Right renal pelvis (tissue), 4 donors: Measurements from ENCODE around the gene SDK1. TPM values are rescaled to one million over a fixed set of nuclear protein-coding genes. Genes with fewer than 3 reads are reported as not detected.
A peak's percentile ranks its signal among the peaks of the same experiment; 100 is the strongest.

Experiments
- DNase-seq, 4 donors: peaks; one replicate each; pipeline ENCODE4 v3.0.0-alpha.2; 2013; ENCODE audit warnings: low read depth in 4 of 4, low spot score in 3 of 4, missing footprints in 1 of 4
- polyA plus RNA-seq, 4 donors: library from polyadenylated mRNA; unstranded; fragments of 120-200 nt; gene quantifications; one replicate each; pipeline ENCODE4 v1.2.1, GENCODE V29; 2013; ENCODE audit not compliant: insufficient read length in 4 of 4

Gene SDK1
- polyA plus RNA-seq, 4 donors, result 6.8 to 8.2 (median 6.9) TPM

DNA sequence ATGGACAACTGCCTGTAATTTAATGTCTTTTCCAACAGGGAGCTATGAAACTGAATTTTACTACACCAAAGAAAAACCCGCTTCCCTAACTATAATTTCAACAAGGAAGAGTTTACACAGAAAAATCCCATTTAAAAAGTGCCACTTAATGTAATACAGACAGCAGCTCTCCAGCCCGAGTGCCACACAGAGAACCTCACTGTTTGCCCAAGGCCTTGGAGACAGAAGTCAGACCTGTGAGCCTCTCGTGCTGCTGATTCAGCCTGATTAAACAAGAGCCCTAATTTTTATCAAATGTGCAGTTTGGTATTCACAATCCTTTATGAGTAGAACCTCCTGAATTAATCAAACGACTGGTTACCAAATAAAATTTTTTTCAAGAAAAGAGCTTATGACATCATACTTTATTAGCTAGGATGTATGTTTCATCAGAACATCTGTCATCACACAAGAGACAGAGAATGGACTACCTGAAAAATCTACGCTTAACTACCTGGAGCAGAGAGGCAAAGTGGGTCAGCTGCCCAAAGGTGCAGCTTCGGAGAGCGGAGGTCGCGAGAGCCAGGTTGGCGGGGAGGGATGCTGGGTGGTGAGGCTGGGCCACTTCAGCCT is 543.6 kb downstream of the SDK1 start:
- DNase-seq, result no peak

- no peak for DNase-seq
These were observed 545.7 kb downstream of the SDK1 start for GRCh38 chr7:3846738-3847137.

- DNase-seq, result no peak
These were observed 546.3 kb downstream of the SDK1 start for GRCh38 chr7:3847336-3847735.

DNA sequence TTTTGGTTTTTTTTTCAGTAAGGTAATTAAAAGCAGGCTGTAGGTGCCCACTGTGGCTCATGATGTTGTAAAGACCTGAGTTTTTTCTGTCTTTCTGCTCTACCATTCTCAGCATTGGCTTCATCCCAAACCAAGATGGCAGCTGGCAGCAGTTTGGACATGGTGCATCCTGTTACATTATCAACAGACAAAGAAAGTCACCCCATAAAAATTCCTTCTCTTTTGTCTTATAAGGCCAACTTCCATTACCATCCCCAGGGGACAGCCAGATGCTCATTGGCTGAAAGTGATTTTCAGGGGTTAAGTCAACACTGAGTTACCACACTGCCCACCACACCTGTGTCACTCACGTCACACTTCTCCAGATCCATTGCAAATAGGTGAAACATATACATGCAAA is 558.4 kb downstream of the SDK1 start:
- no peak for DNase-seq

DNA sequence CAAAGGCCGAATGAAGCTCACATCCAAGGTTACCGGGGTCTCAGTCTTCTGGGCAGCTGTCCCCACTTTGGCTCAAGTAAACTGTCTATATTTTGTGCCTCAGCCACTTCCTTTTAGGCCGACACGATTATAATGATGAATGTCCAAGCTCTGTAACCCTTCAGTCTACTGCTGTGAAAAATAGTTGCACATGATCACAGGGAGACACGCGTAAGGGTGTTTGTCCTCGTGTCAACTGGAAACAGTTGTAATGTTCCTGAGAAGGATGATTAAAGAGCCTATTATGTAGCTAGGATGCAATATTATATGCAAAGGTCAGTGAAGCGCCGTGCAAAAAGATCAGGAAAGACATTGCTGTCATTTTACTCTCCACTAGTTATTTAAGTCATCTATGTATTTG is 559.9 kb downstream of the SDK1 start:
- DNase-seq, result no peak

DNA sequence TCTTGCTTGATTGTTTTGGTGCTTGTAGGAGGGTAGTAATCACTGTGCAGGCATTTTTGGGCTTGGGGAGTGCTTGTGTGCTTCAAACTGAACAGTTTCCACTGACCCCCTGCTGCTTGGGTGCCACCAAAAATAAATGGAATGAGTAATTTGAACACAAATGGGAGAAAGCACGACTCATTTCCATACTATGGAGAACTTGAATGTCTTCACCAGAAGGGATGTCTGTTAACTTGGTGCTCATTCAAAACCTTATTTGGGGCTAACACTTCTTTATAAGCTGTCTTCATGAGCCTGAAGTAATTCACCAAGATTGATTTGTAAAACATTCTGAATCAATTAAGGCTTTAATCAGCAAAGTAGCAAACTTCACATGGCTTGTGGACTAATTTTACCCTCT is 560.3 kb downstream of the SDK1 start:
- DNase-seq, result no peak

DNA sequence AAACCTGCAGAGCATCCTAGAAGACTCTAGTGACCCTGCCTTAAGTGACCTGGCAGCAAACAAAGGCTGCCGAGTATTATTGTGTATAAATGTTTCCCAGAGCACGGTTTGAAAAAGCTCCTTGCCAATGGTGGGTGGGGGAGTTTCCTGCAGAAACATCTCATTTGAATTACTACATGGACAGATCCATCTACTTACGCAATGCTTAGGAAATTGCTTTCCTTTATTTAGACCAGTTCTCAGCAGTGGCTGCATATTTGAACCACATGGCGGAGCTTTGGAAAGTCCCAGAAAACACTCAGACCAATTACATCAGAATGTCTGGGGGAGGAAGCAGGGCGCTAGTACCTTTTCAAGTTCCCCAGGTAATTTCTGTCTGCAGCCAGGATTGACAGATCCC is 560.9 kb downstream of the SDK1 start:
- peak in 2 of 4 donors; percentile 10 to 34 for DNase-seq

- DNase-seq, result no peak
These were observed 561.7 kb downstream of the SDK1 start for GRCh38 chr7:3862774-3863173.

GRCh38 chr7:3866277-3866676 is 565.2 kb downstream of the SDK1 start:
- DNase-seq, result no peak

DNA sequence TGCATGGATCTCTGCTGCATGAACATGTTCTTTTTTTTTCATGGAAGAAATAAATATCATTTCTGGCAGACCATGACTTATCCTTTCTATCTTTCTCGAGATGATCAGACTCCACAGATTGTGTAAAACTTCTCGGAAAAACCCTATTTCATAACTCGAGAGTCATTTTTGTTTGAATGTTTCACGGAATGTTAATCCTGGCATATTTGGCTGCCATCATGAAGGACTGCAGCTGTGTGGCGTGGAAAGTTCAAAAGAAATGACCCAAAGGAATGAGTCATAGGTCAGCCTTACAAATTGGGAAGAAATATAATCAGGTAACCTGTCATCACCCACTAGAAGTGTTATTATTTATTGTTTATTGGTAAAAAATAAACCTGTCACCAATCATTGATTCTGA is 566.8 kb downstream of the SDK1 start:
- no peak for DNase-seq

- DNase-seq, result no peak
These were observed 578.5 kb downstream of the SDK1 start for GRCh38 chr7:3879355-3880075.

GRCh38 chr7:3880228-3880987 is 579.4 kb downstream of the SDK1 start:
- DNase-seq, result no peak

GRCh38 chr7:3882782-3883181 is 581.7 kb downstream of the SDK1 start:
- no peak for DNase-seq

- DNase-seq, result no peak
These were observed 583.5 kb downstream of the SDK1 start for GRCh38 chr7:3884543-3884942.

- DNase-seq, result no peak
These were observed 586.1 kb downstream of the SDK1 start for GRCh38 chr7:3887096-3887690.

DNA sequence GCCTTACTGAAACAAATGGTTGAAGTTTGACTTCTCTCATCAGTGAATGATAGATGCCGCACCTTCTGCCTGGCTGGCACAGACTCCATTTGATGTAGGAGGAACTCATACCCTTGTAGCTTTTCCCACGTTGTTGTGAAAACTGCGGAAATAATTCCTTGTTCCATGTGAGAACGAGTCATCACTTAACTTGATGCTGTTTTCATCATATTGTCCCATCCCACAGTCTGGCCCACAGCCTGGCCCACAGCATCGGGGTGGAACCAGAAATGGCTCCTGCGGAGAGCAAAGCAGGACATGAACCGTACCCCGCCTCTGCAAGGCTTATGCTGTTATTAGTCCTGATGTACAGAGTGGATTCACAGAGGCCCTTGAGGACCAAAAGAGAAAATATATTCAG is 587.0 kb downstream of the SDK1 start:
- DNase-seq, result no peak

GRCh38 chr7:3892157-3892556 is 591.1 kb downstream of the SDK1 start:
- no peak for DNase-seq

DNA sequence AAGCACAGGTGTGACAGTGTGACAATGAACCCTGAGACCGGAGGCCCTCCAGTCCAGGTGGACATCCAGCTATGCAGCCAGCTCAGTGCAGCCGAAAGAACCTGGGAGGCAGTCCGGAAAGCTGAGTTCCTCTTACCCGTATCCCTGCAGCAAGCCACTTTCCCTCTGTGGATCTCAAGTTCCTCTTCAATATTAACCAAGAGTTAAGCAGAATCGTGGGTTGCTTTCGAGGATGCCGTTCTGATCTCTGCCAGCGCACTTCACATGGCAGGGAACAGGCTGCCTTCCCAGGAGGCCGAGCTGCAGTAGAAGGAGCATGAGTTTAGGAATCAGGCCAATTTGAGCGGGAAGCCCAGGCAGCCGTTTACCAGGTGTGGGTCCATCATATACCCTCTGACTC is 591.6 kb downstream of the SDK1 start:
- DNase-seq, result no peak

GRCh38 chr7:3893151-3893788 is 592.2 kb downstream of the SDK1 start:
- no peak for DNase-seq

DNA sequence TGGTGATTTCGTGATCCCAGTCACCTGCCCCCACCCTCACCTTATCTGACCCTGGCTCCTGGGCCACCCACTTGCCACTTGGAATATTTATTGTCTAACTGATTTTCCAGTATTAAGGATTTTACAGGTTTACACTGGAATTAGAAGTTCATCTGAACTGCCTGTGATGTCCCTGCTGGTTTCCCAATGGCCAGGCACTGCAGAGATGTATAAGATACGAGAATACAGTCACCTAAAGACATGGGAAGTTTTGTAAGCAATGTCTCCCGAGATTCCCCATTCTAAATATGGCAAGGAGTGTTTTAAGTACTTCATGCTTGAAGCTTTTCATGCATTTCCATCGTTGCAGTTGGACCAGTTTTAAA is 592.7 kb downstream of the SDK1 start:
- DNase-seq, result no peak
